A673 (cell line): ENCODE data around the gene NRAP. TPM values are rescaled to one million over a fixed set of nuclear protein-coding genes. Genes with fewer than 3 reads are reported as not detected.
A peak's percentile ranks its signal among the peaks of the same experiment; 100 is the strongest.

Experiments used
- BruUV-seq: library from RNA; stranded (reverse); fragments of 400-500 nt; replicated peaks from 2 replicates; lab custom pipeline; 2021; lab: Mats Ljungman, UMichigan
- CTCF ChIA-PET: fragments of 300-600 bp; sonication (Branson Sonifier 250); formaldehyde crosslinking; loops from one replicate; lab custom pipeline; 2022; ENCODE audit warnings: antibody characterized with exemption; lab: Charles Lee
- POLR2A ChIA-PET: fragments of 300-600 bp; sonication (Branson Sonifier 250); formaldehyde crosslinking; loops from one replicate; lab custom pipeline; 2022; ENCODE audit warnings: antibody characterized with exemption; ENCODE audit not compliant: low non-redundant PET; lab: Charles Lee
- DNase-seq: peaks from one replicate; pipeline ENCODE4 v3.0.0-alpha.2; 2015; ENCODE audit warnings: low spot score
- H3K27ac ChIP-seq: fragments of 200-600 bp; sonication (generic); 2 replicates; pipeline ENCODE4 v1.5.1; 2016; ENCODE audit warnings: mixed run types, low read depth, mild to moderate bottlenecking, mixed read lengths, antibody characterized with exemption, low read length; ENCODE audit not compliant: poor library complexity, severe bottlenecking
- H3K27me3 ChIP-seq: fragments of 200-600 bp; sonication (generic); replicated peaks from 2 replicates; pipeline ENCODE4 v1.6.1; 2017; ENCODE audit warnings: mixed run types, low read depth, mild to moderate bottlenecking, mixed read lengths, antibody characterized with exemption, low read length; ENCODE audit not compliant: insufficient read depth, poor library complexity
- H3K36me3 ChIP-seq: fragments of 200-600 bp; sonication (generic); 2 replicates; pipeline ENCODE4 v1.6.1; 2016; ENCODE audit warnings: mixed run types, mild to moderate bottlenecking, mixed read lengths, antibody characterized with exemption, low read length; ENCODE audit not compliant: insufficient read depth, poor library complexity, severe bottlenecking
- H3K4me1 ChIP-seq: fragments of 200-600 bp; sonication (generic); 2 replicates; pipeline ENCODE4 v1.6.1; 2017; ENCODE audit warnings: mixed run types, mild to moderate bottlenecking, mixed read lengths, antibody characterized with exemption, low read length; ENCODE audit not compliant: insufficient read depth, poor library complexity, severe bottlenecking
- H3K4me3 ChIP-seq: fragments of 200-600 bp; sonication (generic); 2 replicates; pipeline ENCODE4 v1.5.1; 2016; ENCODE audit warnings: low read depth, mixed run types, mild to moderate bottlenecking, mixed read lengths, low read length; ENCODE audit not compliant: poor library complexity, severe bottlenecking
- H3K9me3 ChIP-seq: fragments of 200-600 bp; sonication (generic); 2 replicates; pipeline ENCODE4 v1.6.1; 2016; ENCODE audit warnings: mixed run types, low read depth, mild to moderate bottlenecking, mixed read lengths, antibody characterized with exemption, low read length; ENCODE audit not compliant: poor library complexity, severe bottlenecking
- EZH2 ChIP-seq: fragments of 200-600 bp; sonication (generic); IDR thresholded peaks from 2 replicates; pipeline ENCODE4 v1.6.1; 2017; ENCODE audit warnings: borderline replicate concordance, low read depth, mild to moderate bottlenecking, mixed read lengths, antibody characterized with exemption, low read length; ENCODE audit not compliant: poor library complexity, severe bottlenecking
- intact Hi-C: fragments of 100-400 bp; cut with micrococcal nuclease; formaldehyde crosslinking; loops from one replicate; pipeline ENCODE4 v1.10.0; 2022; ENCODE audit not compliant: unreplicated experiment
- total RNA-seq: library from RNA; stranded (reverse); gene quantifications from 2 replicates; pipeline ENCODE4 v1.2.3, GENCODE V29; 2021
- TF ChIP-seq, protein P1 (sequence below): fragments of 300-800, 200-600 bp; sonication (generic); conservative IDR thresholded peaks from 2 replicates; pipeline ENCODE4 v1.5.1; 2017; ENCODE audit warnings: low read depth, mild to moderate bottlenecking, antibody characterized with exemption, low read length, moderate library complexity, mixed read lengths

The NRAP gene
- total RNA-seq, 1 experiment from 2014 or later: 0.34 TPM

DNA sequence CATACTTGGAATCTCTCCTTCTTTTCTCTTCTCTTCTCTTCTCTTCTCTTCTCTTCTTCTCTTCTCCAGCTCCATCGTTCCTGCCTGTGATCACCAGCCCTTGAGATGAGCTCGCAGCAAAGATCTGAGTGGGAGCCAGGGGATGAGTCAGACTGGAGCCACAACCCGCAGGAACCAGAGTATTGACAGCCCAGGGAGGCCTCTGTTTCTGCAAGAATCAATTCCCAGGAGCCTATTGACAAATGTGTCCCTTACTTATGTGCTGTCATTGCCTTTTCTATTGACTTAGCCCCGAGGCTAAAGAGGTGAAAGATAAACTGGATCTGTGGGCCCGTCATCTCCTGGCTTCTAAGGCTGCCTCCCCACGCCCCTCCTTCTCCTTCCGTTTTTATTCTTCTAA lies 124.1 kb downstream of the NRAP start:
- ChIA-PET CTCF (no interaction called here), POLR2A (no interaction called here)
- H3K4me3 ChIP-seq: no peak overlapping the region
- BruUV-seq: no TSS peak
- no peak overlapping the region for H3K27ac ChIP-seq
- no peak for TF ChIP-seq EZH2
- TF ChIP-seq, protein P1, sequence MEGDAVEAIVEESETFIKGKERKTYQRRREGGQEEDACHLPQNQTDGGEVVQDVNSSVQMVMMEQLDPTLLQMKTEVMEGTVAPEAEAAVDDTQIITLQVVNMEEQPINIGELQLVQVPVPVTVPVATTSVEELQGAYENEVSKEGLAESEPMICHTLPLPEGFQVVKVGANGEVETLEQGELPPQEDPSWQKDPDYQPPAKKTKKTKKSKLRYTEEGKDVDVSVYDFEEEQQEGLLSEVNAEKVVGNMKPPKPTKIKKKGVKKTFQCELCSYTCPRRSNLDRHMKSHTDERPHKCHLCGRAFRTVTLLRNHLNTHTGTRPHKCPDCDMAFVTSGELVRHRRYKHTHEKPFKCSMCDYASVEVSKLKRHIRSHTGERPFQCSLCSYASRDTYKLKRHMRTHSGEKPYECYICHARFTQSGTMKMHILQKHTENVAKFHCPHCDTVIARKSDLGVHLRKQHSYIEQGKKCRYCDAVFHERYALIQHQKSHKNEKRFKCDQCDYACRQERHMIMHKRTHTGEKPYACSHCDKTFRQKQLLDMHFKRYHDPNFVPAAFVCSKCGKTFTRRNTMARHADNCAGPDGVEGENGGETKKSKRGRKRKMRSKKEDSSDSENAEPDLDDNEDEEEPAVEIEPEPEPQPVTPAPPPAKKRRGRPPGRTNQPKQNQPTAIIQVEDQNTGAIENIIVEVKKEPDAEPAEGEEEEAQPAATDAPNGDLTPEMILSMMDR: no peak
- DNase-seq: peak; percentile 43
- H3K36me3 ChIP-seq: no peaks in the 10 kb centered on the region
- no peaks in the 10 kb centered on the region for H3K9me3 ChIP-seq
- no peaks in the 10 kb centered on the region for H3K27me3 ChIP-seq
- no peaks in the 10 kb centered on the region for H3K4me1 ChIP-seq
- intact Hi-C loops: no loop called here

Other genes with a start within 250 kb of the NRAP start
- not detected in 2 replicates for gene HABP2, start 111.0 kb downstream of the NRAP start, total RNA-seq
- gene CASP7, start 15.9 kb upstream of the NRAP start, total RNA-seq: 43.7 and 57.7 TPM in 2 replicates
- 0.09 TPM in 1 of 2 replicates, not detected in the other for gene PLEKHS1, start 87.6 kb upstream of the NRAP start, total RNA-seq
- 62.4 and 75.6 TPM in 2 replicates for gene DCLRE1A, start 190.0 kb upstream of the NRAP start, total RNA-seq
- 49.7 and 61.9 TPM in 2 replicates for gene NHLRC2, start 190.6 kb upstream of the NRAP start, total RNA-seq